GM21529 (cell line): ENCODE data around the gene KLHDC3.
A peak's percentile ranks its signal among the peaks of the same experiment; 100 is the strongest.
"Not testable (repeated sequence)": the region's sequence is repeated elsewhere in the genome, so short reads cannot be mapped to it uniquely, and the experiment has no call there.

ENCODE experiments used
- ATAC-seq: cut with Tn5 transposase; IDR thresholded peaks from one replicate; pipeline ENCODE4 v1.9.1; 2021; ENCODE audit not compliant: unreplicated experiment

The KLHDC3 gene

GRCh38 chr6:43026365-43026764 is 12.3 kb downstream of the KLHDC3 start:
- ATAC-seq = no peak

GRCh38 chr6:43029120-43029519 is 15.1 kb downstream of the KLHDC3 start:
- no peak for ATAC-seq

- ATAC-seq = no peak
Measured at GRCh38 chr6:43032326-43032725, 18.3 kb downstream of the KLHDC3 start.

GRCh38 chr6:43033496-43034189 is 19.6 kb downstream of the KLHDC3 start:
- ATAC-seq = no peak

GRCh38 chr6:43034190-43034525 is 20.1 kb downstream of the KLHDC3 start:
- no peak for ATAC-seq

- no peak for ATAC-seq
Measured at GRCh38 chr6:43035495-43036194, 21.6 kb downstream of the KLHDC3 start.

GRCh38 chr6:43036712-43037111 is 22.7 kb downstream of the KLHDC3 start:
- ATAC-seq = no peak

GRCh38 chr6:43037197-43037596 is 23.1 kb downstream of the KLHDC3 start:
- no peak for ATAC-seq

- ATAC-seq = no peak
Measured at GRCh38 chr6:43037706-43038105, 23.7 kb downstream of the KLHDC3 start.

GRCh38 chr6:43038727-43039126 is 24.7 kb downstream of the KLHDC3 start:
- ATAC-seq = no peak

GRCh38 chr6:43040542-43041257 is 26.7 kb downstream of the KLHDC3 start:
- ATAC-seq = no peak

GRCh38 chr6:43041475-43041874 is 27.4 kb downstream of the KLHDC3 start:
- ATAC-seq = not testable (repeated sequence)

- ATAC-seq = no peak
Measured at GRCh38 chr6:43043310-43043709, 29.3 kb downstream of the KLHDC3 start.

- ATAC-seq = no peak
Measured at GRCh38 chr6:43045371-43045930, 31.4 kb downstream of the KLHDC3 start.

GRCh38 chr6:43047998-43048397 is 33.9 kb downstream of the KLHDC3 start:
- no peak for ATAC-seq

- ATAC-seq = no peak
Measured at GRCh38 chr6:43050981-43051380, 36.9 kb downstream of the KLHDC3 start.

- no peak for ATAC-seq
Measured at GRCh38 chr6:43052225-43052841, 38.3 kb downstream of the KLHDC3 start.

GRCh38 chr6:43052842-43053544 is 38.9 kb downstream of the KLHDC3 start:
- peak; percentile 29 for ATAC-seq

GRCh38 chr6:43053545-43054205 is 39.6 kb downstream of the KLHDC3 start, which contains the start of gene CUL7:
TSS of gene CUL7 (minus strand) at chr6:43053851. CDS start at chr6:43052788, 1,063 bp downstream.
- ATAC-seq = peak; percentile 88
